ENCODE measurements around the gene RNF217. TPM values are rescaled to one million over a fixed set of nuclear protein-coding genes. Genes with fewer than 3 reads are reported as not detected.

RNF217 gene
- total and polyA plus RNA-seq, 10 of the 15 experiments (the other 5 are each of a cell fraction or from before 2014, with no cell fraction given): under 0.01 to 11.7 (median 0.04) TPM; not detected in 3

- RAD21 ChIA-PET (ENCODE audit: unreplicated experiment): no interaction called here
- CTCF ChIA-PET: no interaction called here
These were observed 35.1 kb downstream of the RNF217 start for GRCh38 chr6:124997196-124997875.

GRCh38 chr6:124999105-124999764, 37.0 kb downstream of the RNF217 start:
- no peaks in the 10 kb centered on the region for H3K9me3 ChIP-seq (replicated peaks; ENCODE audit: control insufficient read depth, insufficient read depth, low read length)
- CTCF ChIA-PET: no interaction called here
- TF ChIP-seq, protein P1, sequence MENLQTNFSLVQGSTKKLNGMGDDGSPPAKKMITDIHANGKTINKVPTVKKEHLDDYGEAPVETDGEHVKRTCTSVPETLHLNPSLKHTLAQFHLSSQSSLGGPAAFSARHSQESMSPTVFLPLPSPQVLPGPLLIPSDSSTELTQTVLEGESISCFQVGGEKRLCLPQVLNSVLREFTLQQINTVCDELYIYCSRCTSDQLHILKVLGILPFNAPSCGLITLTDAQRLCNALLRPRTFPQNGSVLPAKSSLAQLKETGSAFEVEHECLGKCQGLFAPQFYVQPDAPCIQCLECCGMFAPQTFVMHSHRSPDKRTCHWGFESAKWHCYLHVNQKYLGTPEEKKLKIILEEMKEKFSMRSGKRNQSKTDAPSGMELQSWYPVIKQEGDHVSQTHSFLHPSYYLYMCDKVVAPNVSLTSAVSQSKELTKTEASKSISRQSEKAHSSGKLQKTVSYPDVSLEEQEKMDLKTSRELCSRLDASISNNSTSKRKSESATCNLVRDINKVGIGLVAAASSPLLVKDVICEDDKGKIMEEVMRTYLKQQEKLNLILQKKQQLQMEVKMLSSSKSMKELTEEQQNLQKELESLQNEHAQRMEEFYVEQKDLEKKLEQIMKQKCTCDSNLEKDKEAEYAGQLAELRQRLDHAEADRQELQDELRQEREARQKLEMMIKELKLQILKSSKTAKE (IDR thresholded peaks at IDR 0.05; ENCODE audit: low read depth, poor library complexity, severe bottlenecking): no peak
- no peak for TF ChIP-seq STAT3 (IDR thresholded peaks at IDR 0.05; ENCODE audit: low read depth, low read length)
- TF ChIP-seq, protein P2, sequence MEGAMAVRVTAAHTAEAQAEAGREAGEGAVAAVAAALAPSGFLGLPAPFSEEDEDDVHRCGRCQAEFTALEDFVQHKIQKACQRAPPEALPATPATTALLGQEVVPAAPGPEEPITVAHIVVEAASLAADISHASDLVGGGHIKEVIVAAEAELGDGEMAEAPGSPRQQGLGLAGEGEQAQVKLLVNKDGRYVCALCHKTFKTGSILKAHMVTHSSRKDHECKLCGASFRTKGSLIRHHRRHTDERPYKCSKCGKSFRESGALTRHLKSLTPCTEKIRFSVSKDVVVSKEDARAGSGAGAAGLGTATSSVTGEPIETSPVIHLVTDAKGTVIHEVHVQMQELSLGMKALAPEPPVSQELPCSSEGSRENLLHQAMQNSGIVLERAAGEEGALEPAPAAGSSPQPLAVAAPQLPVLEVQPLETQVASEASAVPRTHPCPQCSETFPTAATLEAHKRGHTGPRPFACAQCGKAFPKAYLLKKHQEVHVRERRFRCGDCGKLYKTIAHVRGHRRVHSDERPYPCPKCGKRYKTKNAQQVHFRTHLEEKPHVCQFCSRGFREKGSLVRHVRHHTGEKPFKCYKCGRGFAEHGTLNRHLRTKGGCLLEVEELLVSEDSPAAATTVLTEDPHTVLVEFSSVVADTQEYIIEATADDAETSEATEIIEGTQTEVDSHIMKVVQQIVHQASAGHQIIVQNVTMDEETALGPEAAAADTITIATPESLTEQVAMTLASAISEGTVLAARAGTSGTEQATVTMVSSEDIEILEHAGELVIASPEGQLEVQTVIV (IDR thresholded peaks at IDR 0.05; ENCODE audit: borderline replicate concordance, partially characterized antibody): no peak
- no peak for TF ChIP-seq TARDBP (IDR thresholded peaks at IDR 0.05; ENCODE audit: borderline replicate concordance)
- no peak for TF ChIP-seq SREBF2 (IDR thresholded peaks at IDR 0.05; ENCODE audit: low read length)
- TF ChIP-seq MYC (IDR thresholded peaks at IDR 0.05; ENCODE audit: insufficient read depth, insufficient read length, insufficient replicate concordance, low read length, severe bottlenecking): no peak

More at GRCh38 chr6:124997196-124997875, 35.1 kb downstream of the RNF217 start:
- Histone ChIP-seq H4K20me1 (ENCODE audit: control insufficient read depth, insufficient read depth) (no peaks in the 10 kb centered on the region), H3K27me3 (replicated peaks in 1 of 2; ENCODE audit: control insufficient read depth in 2 of 2, insufficient read depth in 2 of 2, low read length in 1 of 2) (no peaks in the 10 kb centered on the region), H3K4me3 (no peak overlapping the region), H3K27ac (ENCODE audit: control insufficient read depth, insufficient read depth) (no peak overlapping the region), H3K79me2 (ENCODE audit: control insufficient read depth, insufficient read depth, low read length) (no peaks in the 10 kb centered on the region), H3K4me2 (ENCODE audit: control insufficient read depth, insufficient read depth) (no peak overlapping the region), H3K9ac (ENCODE audit: control insufficient read depth, insufficient read depth, low read length) (no peak overlapping the region), H2AFZ (ENCODE audit: control insufficient read depth, low read depth, low read length) (no peak overlapping the region), H3K36me3 (ENCODE audit: control insufficient read depth in 2 of 2, insufficient read depth in 2 of 2, low read length in 1 of 2) (no peaks in the 10 kb centered on the region), H3K4me1 (ENCODE audit: control insufficient read depth, insufficient read depth, low read length) (no peaks in the 10 kb centered on the region), H3K9me3 (replicated peaks; ENCODE audit: control insufficient read depth, insufficient read depth, low read length) (no peaks in the 10 kb centered on the region)
- FAIRE-seq (no peak), ATAC-seq (no peak), DNase-seq (ENCODE audit: low read depth, low spot score) (no peak)
- in situ Hi-C loops (cut with MboI): no loop called here
- no TSS peak for BruUV-seq (replicated peaks)
- intact Hi-C loops (cut with micrococcal nuclease; ENCODE audit: unreplicated experiment): no loop called here
- SMC1A ChIA-PET (ENCODE audit: uncharacterized antibody, unreplicated experiment): no interaction called here
- POLR2A ChIA-PET: no interaction called here
- WGBS (ENCODE audit: insufficient coverage, insufficient replicate concordance, low lambda C conversion rate, missing lambda C conversion rate): 11% methylated on average over 8 of the region's 8 CpGs
- TF ChIP-seq NBN (IDR thresholded peaks at IDR 0.05): no peak
- TF ChIP-seq, protein P3, sequence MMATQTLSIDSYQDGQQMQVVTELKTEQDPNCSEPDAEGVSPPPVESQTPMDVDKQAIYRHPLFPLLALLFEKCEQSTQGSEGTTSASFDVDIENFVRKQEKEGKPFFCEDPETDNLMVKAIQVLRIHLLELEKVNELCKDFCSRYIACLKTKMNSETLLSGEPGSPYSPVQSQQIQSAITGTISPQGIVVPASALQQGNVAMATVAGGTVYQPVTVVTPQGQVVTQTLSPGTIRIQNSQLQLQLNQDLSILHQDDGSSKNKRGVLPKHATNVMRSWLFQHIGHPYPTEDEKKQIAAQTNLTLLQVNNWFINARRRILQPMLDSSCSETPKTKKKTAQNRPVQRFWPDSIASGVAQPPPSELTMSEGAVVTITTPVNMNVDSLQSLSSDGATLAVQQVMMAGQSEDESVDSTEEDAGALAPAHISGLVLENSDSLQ (IDR thresholded peaks at IDR 0.05): 0 out of 2 replicates have a peak, but pooled peaks have one; percentile 28

More at GRCh38 chr6:124999105-124999764, 37.0 kb downstream of the RNF217 start:
- FAIRE-seq (no peak), ATAC-seq (no peak), DNase-seq (ENCODE audit: low read depth, low spot score) (no peak)
- in situ Hi-C loops (cut with MboI): no loop called here
- Histone ChIP-seq H4K20me1 (ENCODE audit: control insufficient read depth, insufficient read depth) (no peaks in the 10 kb centered on the region), H3K36me3 (ENCODE audit: control insufficient read depth in 2 of 2, insufficient read depth in 2 of 2, low read length in 1 of 2) (no peaks in the 10 kb centered on the region), H3K4me3 (no peak overlapping the region), H3K9ac (ENCODE audit: control insufficient read depth, insufficient read depth, low read length) (no peak overlapping the region), H3K27ac (ENCODE audit: control insufficient read depth, insufficient read depth) (no peak overlapping the region), H2AFZ (ENCODE audit: control insufficient read depth, low read depth, low read length) (no peak overlapping the region), H3K4me2 (ENCODE audit: control insufficient read depth, insufficient read depth) (no peak overlapping the region), H3K4me1 (ENCODE audit: control insufficient read depth, insufficient read depth, low read length) (no peaks in the 10 kb centered on the region), H3K27me3 (replicated peaks in 1 of 2; ENCODE audit: control insufficient read depth in 2 of 2, insufficient read depth in 2 of 2, low read length in 1 of 2) (no peaks in the 10 kb centered on the region), H3K79me2 (ENCODE audit: control insufficient read depth, insufficient read depth, low read length) (no peaks in the 10 kb centered on the region)
- intact Hi-C loops (cut with micrococcal nuclease; ENCODE audit: unreplicated experiment): no loop called here
- WGBS (ENCODE audit: insufficient coverage, insufficient replicate concordance, low lambda C conversion rate, missing lambda C conversion rate): 48% methylated on average over 2 of the region's 2 CpGs
- ChIA-PET SMC1A (ENCODE audit: uncharacterized antibody, unreplicated experiment) (interaction anchor here (0.6 to 1.5 kb wide), 3 partner anchors 13 to 1463 kb away, joined by 3 to 4 read pairs (median 3); no protein-coding TSS in a partner anchor), POLR2A (no interaction called here), RAD21 (ENCODE audit: unreplicated experiment) (no interaction called here)
- BruUV-seq (replicated peaks): no TSS peak
